CD14-positive monocyte (primary cell): ENCODE data around the gene TMTC1. TPM values are rescaled to one million over a fixed set of nuclear protein-coding genes. Genes with fewer than 3 reads are reported as not detected.

ENCODE experiments used
- DNase-seq, 3 donors: peaks; one replicate each; pipeline ENCODE4 v3.0.0-alpha.2; 2011 to 2022
- H2AFZ ChIP-seq: 2 replicates; pipeline ENCODE4 v1.6.0; 2012; ENCODE audit warnings: mild to moderate bottlenecking, low read depth, low read length, inconsistent platforms; ENCODE audit not compliant: insufficient read depth, poor library complexity, severe bottlenecking
- H3K27ac ChIP-seq, 2 donors: 1 replicate in 1 of 2; 2 replicates in 1 of 2; pipeline ENCODE4 v1.5.1; 2012 to 2013; ENCODE audit warnings: low read length in 2 of 2, control low read depth in 1 of 2, inconsistent platforms in 1 of 2, low read depth in 1 of 2, mild to moderate bottlenecking in 1 of 2
- H3K27me3 ChIP-seq, 2 donors: one replicate each; pipeline versions ENCODE4 v1.6.0 to v1.6.1; 2011 to 2013; ENCODE audit warnings: low read length in 2 of 2; ENCODE audit not compliant: control insufficient read depth in 2 of 2, insufficient read depth in 2 of 2
- H3K36me3 ChIP-seq, 2 donors: replicated peaks in 1 of 2; 1 replicate in 1 of 2; 2 replicates in 1 of 2; pipeline versions ENCODE4 v1.5.1 to v1.6.1; 2012 to 2013; ENCODE audit warnings: low read length in 2 of 2, control low read depth in 1 of 2, inconsistent platforms in 1 of 2, mild to moderate bottlenecking in 1 of 2; ENCODE audit not compliant: insufficient read depth in 2 of 2, control insufficient read depth in 1 of 2
- H3K4me1 ChIP-seq, 2 donors: 1 replicate in 1 of 2; 2 replicates in 1 of 2; pipeline versions ENCODE4 v1.5.1 to v1.6.1; 2012 to 2013; ENCODE audit warnings: low read length in 2 of 2, control low read depth in 1 of 2, inconsistent platforms in 1 of 2, mild to moderate bottlenecking in 1 of 2, moderate library complexity in 1 of 2; ENCODE audit not compliant: insufficient read depth in 2 of 2, control insufficient read depth in 1 of 2
- H3K4me2 ChIP-seq: replicated peaks from 2 replicates; pipeline ENCODE3; 2012; ENCODE audit warnings: low read length, moderate library complexity, mild to moderate bottlenecking; ENCODE audit not compliant: poor library complexity, severe bottlenecking; ENCODE audit errors: extremely low read depth
- H3K4me3 ChIP-seq, 3 experiments: fragments of 200-600 bp in 1 of 3; sonication (generic) in 1 of 3; replicated peaks in 1 of 3; 1 replicate in 2 of 3; 2 replicates in 1 of 3; pipeline ENCODE4 v1.5.1; 2011 to 2013; ENCODE audit warnings: low read length in 3 of 3, mild to moderate bottlenecking in 3 of 3, control low read depth in 2 of 3, low read depth in 2 of 3, inconsistent platforms in 1 of 3, moderate library complexity in 1 of 3
- H3K79me2 ChIP-seq: 2 replicates; pipeline ENCODE4 v1.6.0; 2012; ENCODE audit warnings: mild to moderate bottlenecking, control low read depth, inconsistent platforms, low read length, moderate library complexity; ENCODE audit not compliant: insufficient read depth
- H3K9ac ChIP-seq: 2 replicates; pipeline ENCODE4 v1.6.0; 2017; ENCODE audit warnings: low read length, mild to moderate bottlenecking; ENCODE audit not compliant: insufficient read depth, poor library complexity, severe bottlenecking
- H3K9me3 ChIP-seq, 2 donors: replicated peaks in 1 of 2; 1 replicate in 1 of 2; 2 replicates in 1 of 2; pipeline versions ENCODE4 v1.5.1 to v1.6.1; 2012 to 2013; ENCODE audit warnings: low read length in 2 of 2, control low read depth in 1 of 2; ENCODE audit not compliant: control insufficient read depth in 1 of 2, insufficient read depth in 1 of 2
- H4K20me1 ChIP-seq: 2 replicates; pipeline ENCODE4 v1.6.0; 2012; ENCODE audit warnings: mild to moderate bottlenecking, low read length, control low read depth, moderate library complexity; ENCODE audit not compliant: insufficient read depth
- H3K27ac Mint-ChIP-seq, 7 donors: one replicate each; pipeline ENCODE4 v1.8.0; 2020; ENCODE audit warnings: mild to moderate bottlenecking in 7 of 7, mixed read lengths in 7 of 7, moderate library complexity in 6 of 7, inconsistent platforms in 2 of 7
- H3K27me3 Mint-ChIP-seq, 3 donors: one replicate each; pipeline ENCODE4 v1.8.0; 2021 to 2022; ENCODE audit warnings: low read depth in 3 of 3, mild to moderate bottlenecking in 3 of 3, mixed read lengths in 3 of 3, moderate library complexity in 3 of 3, inconsistent platforms in 1 of 3
- H3K36me3 Mint-ChIP-seq, 2 donors: one replicate each; pipeline ENCODE4 v1.8.0; 2020; ENCODE audit warnings: mixed read lengths in 2 of 2, inconsistent platforms in 1 of 2, mild to moderate bottlenecking in 1 of 2
- H3K4me1 Mint-ChIP-seq: one replicate; pipeline ENCODE4 v1.8.0; 2020; ENCODE audit warnings: mild to moderate bottlenecking, mixed read lengths
- H3K4me3 Mint-ChIP-seq, 2 donors: one replicate each; pipeline ENCODE4 v1.8.0; 2020; ENCODE audit warnings: mild to moderate bottlenecking in 2 of 2, mixed read lengths in 2 of 2, moderate library complexity in 1 of 2
- H3K9me3 Mint-ChIP-seq, 7 donors: one replicate each; pipeline ENCODE4 v1.8.0; 2020 to 2022; ENCODE audit warnings: mixed read lengths in 7 of 7, mild to moderate bottlenecking in 6 of 7, moderate library complexity in 6 of 7, inconsistent platforms in 2 of 7
- CTCF ChIP-seq: fragments of 200-600 bp; IDR thresholded peaks from one replicate; pipeline ENCODE4 v1.8.0; 2022; ENCODE audit warnings: antibody characterized with exemption, mild to moderate bottlenecking
- WGBS: methylation state at CpG from one replicate; pipeline ENCODE4 v1.1.5; 2013; ENCODE audit warnings: missing lambda C conversion rate; ENCODE audit not compliant: insufficient coverage; 5-methylcytosine and 5-hydroxymethylcytosine counted together
- intact Hi-C, 2 donors: fragments of 100-400 bp; cut with micrococcal nuclease; formaldehyde crosslinking; loops; one replicate each; pipeline versions ENCODE4 v1.15.0 to v1.15.1; 2023
- polyA plus RNA-seq, 3 donors: library from polyadenylated mRNA; depleted of rRNA in 1 of 3; unstranded in 2 of 3; stranded (reverse) in 1 of 3; fragments of 300-500 nt in 2 of 3; fragments of >200 nt in 1 of 3; fragmentation: Illumina TruSeq in 2 of 3; gene quantifications; 1 replicate in 2 of 3; 2 replicates in 1 of 3; pipeline ENCODE4 v1.2.3, GENCODE V29; 2012 to 2021

TMTC1 gene
- polyA plus RNA-seq, 3 donors, result 0.57 to 5.6 (median 2.1) TPM

GRCh38 chr12:29552994-29553748, 230.6 kb downstream of the TMTC1 start:
- H3K4me2 ChIP-seq, result no peak overlapping the region
- H3K36me3 ChIP-seq, result no peaks in the 10 kb centered on the region
- no peak overlapping the region for H2AFZ ChIP-seq
- H3K4me3 ChIP-seq, result no peak overlapping the region
- no peak overlapping the region for H3K9ac ChIP-seq
- Mint-ChIP-seq H3K4me1 (no peaks in the 10 kb centered on the region), H3K27ac (no peak overlapping the region), H3K4me3 (no peak overlapping the region), H3K27me3 (peaks cover 0 to 4% (median 0%) of the 10 kb centered on the region in 3 donors), H3K36me3 (peaks cover 0 to 18% of the 10 kb centered on the region in 2 donors), H3K9me3 (peaks cover 0 to 3% (median 0%) of the 10 kb centered on the region in 7 donors)
- intact Hi-C loops, result loop anchor here (2.0 to 5.0 kb wide), 2 partner anchors 1254 kb away; no protein-coding TSS in a partner anchor
- H3K9me3 ChIP-seq, result no peaks in the 10 kb centered on the region
- DNase-seq, result no peak
- 86% methylated on average over 1 of the region's 3 CpGs for WGBS
- H3K27me3 ChIP-seq, result no peaks in the 10 kb centered on the region
- no peaks in the 10 kb centered on the region for H3K79me2 ChIP-seq
- no peak overlapping the region for H3K27ac ChIP-seq
- no peaks in the 10 kb centered on the region for H3K4me1 ChIP-seq
- no peaks in the 10 kb centered on the region for H4K20me1 ChIP-seq
- no peak for TF ChIP-seq CTCF

- H3K4me2 ChIP-seq, result no peak overlapping the region
- no peaks in the 10 kb centered on the region for H3K36me3 ChIP-seq
- H2AFZ ChIP-seq, result no peak overlapping the region
- no peak overlapping the region for H3K27ac ChIP-seq
- H4K20me1 ChIP-seq, result no peaks in the 10 kb centered on the region
- H3K79me2 ChIP-seq, result no peaks in the 10 kb centered on the region
- Mint-ChIP-seq H3K4me1 (no peaks in the 10 kb centered on the region), H3K36me3 (peaks cover 0 to 23% of the 10 kb centered on the region in 2 donors), H3K4me3 (no peak overlapping the region), H3K9me3 (peaks cover 0 to 3% (median 0%) of the 10 kb centered on the region in 7 donors), H3K27me3 (peaks cover 0 to 2% (median 0%) of the 10 kb centered on the region in 3 donors), H3K27ac (no peak overlapping the region)
- TF ChIP-seq CTCF, result peak; percentile 94
- no peaks in the 10 kb centered on the region for H3K4me1 ChIP-seq
- no peak overlapping the region for H3K4me3 ChIP-seq
- intact Hi-C loops, result loop anchor here (2.0 to 5.0 kb wide), 2 partner anchors 1254 to 1255 kb away; no protein-coding TSS in a partner anchor
- H3K27me3 ChIP-seq, result no peaks in the 10 kb centered on the region
- WGBS, result no CpG with 5 or more reads among the region's 1 CpG
- DNase-seq, result peak; percentile 23 to 47 (median 38)
- H3K9me3 ChIP-seq, result no peaks in the 10 kb centered on the region
- H3K9ac ChIP-seq, result no peak overlapping the region
Measured at GRCh38 chr12:29552324-29552927, 231.3 kb downstream of the TMTC1 start.
